Tibial artery (tissue), 4 donors: ENCODE results near the gene NUDT14.

Experiments used
- DNase-seq, 2 donors: peaks; one replicate each; pipeline ENCODE4 v3.0.0-alpha.2; 2019
- H3K27ac ChIP-seq, 2 donors: fragments of 200-600 bp; sonication (generic) in 1 of 2; 1 replicate in 1 of 2; 2 replicates in 1 of 2; pipeline ENCODE4 v1.5.1; 2018 to 2019; ENCODE audit warnings: mild to moderate bottlenecking in 1 of 2
- H3K27me3 ChIP-seq, 2 donors: fragments of 200-600 bp; sonication (generic) in 1 of 2; one replicate each; pipeline versions ENCODE4 v1.5.1 to v1.6.0; 2016 to 2019
- H3K36me3 ChIP-seq, 3 donors: fragments of 200-600 bp; sonication (generic) in 2 of 3; one replicate each; pipeline ENCODE4 v1.5.1; 2016 to 2019; ENCODE audit warnings: mild to moderate bottlenecking in 2 of 3
- H3K4me1 ChIP-seq, 4 donors: fragments of 200-600 bp; sonication (generic) in 2 of 4; 1 replicate in 3 of 4; 2 replicates in 1 of 4; pipeline ENCODE4 v1.5.1; 2016 to 2019
- H3K4me3 ChIP-seq, 2 donors: fragments of 200-600 bp; sonication (generic) in 1 of 2; 1 replicate in 1 of 2; 2 replicates in 1 of 2; pipeline ENCODE4 v1.5.1; 2018 to 2019; ENCODE audit warnings: mild to moderate bottlenecking in 2 of 2
- H3K9me3 ChIP-seq, 3 donors: fragments of 200-600 bp; sonication (generic) in 1 of 3; one replicate each; pipeline ENCODE4 v1.5.1; 2016 to 2019
- CTCF ChIP-seq, 2 experiments: fragments of 200-600 bp in 1 of 2; fragments of 450-650 bp in 1 of 2; IDR thresholded peaks; one replicate each; pipeline ENCODE4 v1.5.1; 2017 to 2019; ENCODE audit warnings: antibody characterized with exemption in 2 of 2, mild to moderate bottlenecking in 1 of 2, moderate library complexity in 1 of 2
- intact Hi-C: fragments of 100-400 bp; cut with DNase I; formaldehyde crosslinking; loops from one replicate; pipeline ENCODE4 v1.15.0; 2023; ENCODE audit warnings: low total_unique reads

The NUDT14 gene

GRCh38 chr14:105145381-105146180, 35.5 kb downstream of the NUDT14 start:
- no peak for TF ChIP-seq CTCF (IDR thresholded peaks at IDR 0.05)
- H3K4me3 ChIP-seq: no peak overlapping the region
- intact Hi-C loops: no loop called here
- peaks cover 0 to 8% (median 6%) of the 10 kb centered on the region in 3 donors for H3K9me3 ChIP-seq
- H3K27ac ChIP-seq: no peak overlapping the region
- H3K4me1 ChIP-seq: no peaks in the 10 kb centered on the region
- peak; percentile 9 to 58 for DNase-seq
- peaks cover 0 to 55% (median 31%) of the 10 kb centered on the region in 3 donors for H3K36me3 ChIP-seq
- no peaks in the 10 kb centered on the region for H3K27me3 ChIP-seq

- no peaks in the 10 kb centered on the region for H3K27me3 ChIP-seq
- H3K9me3 ChIP-seq: peaks cover under 1 to 15% (median 14%) of the 10 kb centered on the region in 3 donors
- no peak for TF ChIP-seq CTCF (IDR thresholded peaks at IDR 0.05)
- H3K36me3 ChIP-seq: peaks cover 0 to 61% (median 33%) of the 10 kb centered on the region in 3 donors
- DNase-seq: peak; percentile 12 to 60
- H3K4me1 ChIP-seq: no peaks in the 10 kb centered on the region
- intact Hi-C loops: no loop called here
- no peak overlapping the region for H3K27ac ChIP-seq
- H3K4me3 ChIP-seq: no peak overlapping the region
These were observed 36.3 kb downstream of the NUDT14 start for GRCh38 chr14:105144666-105145380.

GRCh38 chr14:105144026-105144665, 37.0 kb downstream of the NUDT14 start:
- intact Hi-C loops: no loop called here
- DNase-seq: peak; percentile 9 to 43
- H3K27ac ChIP-seq: no peak overlapping the region
- H3K27me3 ChIP-seq: no peaks in the 10 kb centered on the region
- peaks cover 0 to 60% (median 33%) of the 10 kb centered on the region in 3 donors for H3K36me3 ChIP-seq
- H3K4me3 ChIP-seq: no peak overlapping the region
- H3K4me1 ChIP-seq: no peaks in the 10 kb centered on the region
- TF ChIP-seq CTCF (IDR thresholded peaks at IDR 0.05): no peak
- peaks cover 5 to 22% (median 21%) of the 10 kb centered on the region in 3 donors for H3K9me3 ChIP-seq

- Histone ChIP-seq H3K4me1 (no peaks in the 10 kb centered on the region), H3K27ac (no peak overlapping the region), H3K4me3 (no peak overlapping the region), H3K9me3 (peaks cover 5 to 23% (median 21%) of the 10 kb centered on the region in 3 donors), H3K36me3 (peaks cover 0 to 54% (median 33%) of the 10 kb centered on the region in 3 donors), H3K27me3 (no peaks in the 10 kb centered on the region)
- TF ChIP-seq CTCF (IDR thresholded peaks at IDR 0.05): no peak
- intact Hi-C loops: no loop called here
- peak in 1 of 2 donors; percentile 5 for DNase-seq
These were observed 37.6 kb downstream of the NUDT14 start for GRCh38 chr14:105143451-105144025.
